HG03575 (cell line): ENCODE measurements around the gene HOXD11.

ENCODE experiments used
- ATAC-seq: cut with Tn5 transposase; IDR thresholded peaks from one replicate; pipeline ENCODE4 v1.9.1; 2021; ENCODE audit not compliant: unreplicated experiment, insufficient number of reproducible peaks, low FRiP score; ENCODE audit errors: extremely low read depth

Gene HOXD11

GRCh38 chr2:176091329-176092258 is 15.5 kb upstream of the HOXD11 start:
- no peak for ATAC-seq

- ATAC-seq = no peak
Observed at GRCh38 chr2:176092270-176093144, 14.6 kb upstream of the HOXD11 start, which contains the start of gene HOXD13. Gene HOXD13, plus strand, starts transcription at chr2:176092721. Its CDS starts 170 bp downstream, at chr2:176092891.

GRCh38 chr2:176093145-176093897 is 13.8 kb upstream of the HOXD11 start:
- no peak for ATAC-seq

- no peak for ATAC-seq
Observed at GRCh38 chr2:176093898-176094249, 13.2 kb upstream of the HOXD11 start.

- no peak for ATAC-seq
Observed at GRCh38 chr2:176094349-176094748, 12.7 kb upstream of the HOXD11 start.

GRCh38 chr2:176095421-176095820 is 11.7 kb upstream of the HOXD11 start:
- ATAC-seq = no peak

GRCh38 chr2:176096243-176096985 is 10.7 kb upstream of the HOXD11 start:
- no peak for ATAC-seq

- no peak for ATAC-seq
Observed at GRCh38 chr2:176096986-176097819, 9.9 kb upstream of the HOXD11 start.

- ATAC-seq = no peak
Observed at GRCh38 chr2:176097820-176098365, 9.2 kb upstream of the HOXD11 start.

- no peak for ATAC-seq
Observed at GRCh38 chr2:176098366-176099158, 8.5 kb upstream of the HOXD11 start.

- ATAC-seq = no peak
Observed at GRCh38 chr2:176099159-176099727, 7.8 kb upstream of the HOXD11 start.

- ATAC-seq = no peak
Observed at GRCh38 chr2:176099728-176100546, 7.1 kb upstream of the HOXD11 start, which contains the start of gene HOXD12. Gene HOXD12, plus strand, starts transcription at chr2:176099795. Its CDS starts 7 bp downstream, at chr2:176099802.

- no peak for ATAC-seq
Observed at GRCh38 chr2:176100547-176101140, 6.4 kb upstream of the HOXD11 start.

- ATAC-seq = no peak
Observed at GRCh38 chr2:176101216-176101830, 5.8 kb upstream of the HOXD11 start.

GRCh38 chr2:176101842-176102241 is 5.2 kb upstream of the HOXD11 start:
- no peak for ATAC-seq
